Natural killer cell (primary cell): ENCODE data around the gene TNS3. TPM values are rescaled to one million over a fixed set of nuclear protein-coding genes. Genes with fewer than 3 reads are reported as not detected.

Experiments
- ATAC-seq, 3 donors: fragments of 150-1000 bp in 2 of 3; fragments of 200-7000 bp in 1 of 3; cut with Tn5 transposase; 1 replicate in 1 of 3; 2 replicates in 2 of 3; pipeline ENCODE4 v1.10.0; 2021; ENCODE audit warnings: mild to moderate bottlenecking in 2 of 3, moderate library complexity in 2 of 3
- DNase-seq, 2 donors: peaks; one replicate each; pipeline versions ENCODE4 v3.0.0 to v3.0.0-alpha.2; 2013 to 2021; ENCODE audit warnings: mixed read lengths in 1 of 2
- H3K27ac ChIP-seq: one replicate; pipeline ENCODE4 v1.5.1; 2013; ENCODE audit warnings: mild to moderate bottlenecking, low read length
- H3K27me3 ChIP-seq: one replicate; pipeline ENCODE4 v1.6.1; 2013; ENCODE audit warnings: low read length; ENCODE audit not compliant: control insufficient read depth, insufficient read depth
- H3K36me3 ChIP-seq: one replicate; pipeline ENCODE4 v1.6.1; 2013; ENCODE audit warnings: low read length; ENCODE audit not compliant: control insufficient read depth, insufficient read depth
- H3K4me1 ChIP-seq: one replicate; pipeline ENCODE4 v1.6.1; 2013; ENCODE audit warnings: low read length; ENCODE audit not compliant: control insufficient read depth, insufficient read depth
- H3K4me3 ChIP-seq: one replicate; pipeline ENCODE4 v1.5.1; 2013; ENCODE audit warnings: low read length
- H3K9me3 ChIP-seq: one replicate; pipeline ENCODE4 v1.6.1; 2013; ENCODE audit warnings: low read length; ENCODE audit not compliant: control insufficient read depth, insufficient read depth
- H3K27ac Mint-ChIP-seq, 2 donors: one replicate each; pipeline ENCODE4 v1.8.0; 2022; ENCODE audit warnings: mild to moderate bottlenecking in 2 of 2, mixed read lengths in 2 of 2, moderate library complexity in 1 of 2
- H3K27me3 Mint-ChIP-seq, 2 donors: one replicate each; pipeline ENCODE4 v1.8.0; 2022; ENCODE audit warnings: low read depth in 2 of 2, mixed read lengths in 2 of 2
- H3K36me3 Mint-ChIP-seq: one replicate; pipeline ENCODE4 v1.8.0; 2022; ENCODE audit warnings: mixed read lengths
- H3K4me1 Mint-ChIP-seq, 2 donors: one replicate each; pipeline ENCODE4 v1.8.0; 2022; ENCODE audit warnings: mixed read lengths in 2 of 2
- H3K4me3 Mint-ChIP-seq: one replicate; pipeline ENCODE4 v1.8.0; 2022; ENCODE audit warnings: mild to moderate bottlenecking, moderate library complexity, mixed read lengths
- H3K9me3 Mint-ChIP-seq, 2 donors: one replicate each; pipeline ENCODE4 v1.8.0; 2022; ENCODE audit warnings: mixed read lengths in 2 of 2
- WGBS: methylation state at CpG from one replicate; pipeline ENCODE4 v1.1.7; 2013; ENCODE audit warnings: missing lambda C conversion rate; ENCODE audit not compliant: insufficient coverage; 5-methylcytosine and 5-hydroxymethylcytosine counted together
- intact Hi-C: fragments of 100-400 bp; cut with micrococcal nuclease; formaldehyde crosslinking; loops from one replicate; pipeline ENCODE4 v1.14.2; 2022
- total RNA-seq, 4 donors: library from RNA; stranded (reverse); fragments of 120-200 nt in 1 of 4; gene quantifications; one replicate each; pipeline versions ENCODE4 v1.2.3 to v1.2.4, GENCODE V29; 2013 to 2022
- TF ChIP-seq, protein P1 (sequence below): fragments of 200-600 bp; IDR thresholded peaks from one replicate; pipeline ENCODE4 v1.8.0; 2022; ENCODE audit warnings: antibody characterized with exemption

The TNS3 gene
- total RNA-seq, 3 donors from 2014 or later (not counting 1 experiment from before 2014, with no cell fraction given): 1.6 to 3.5 (median 2.9) TPM

DNA sequence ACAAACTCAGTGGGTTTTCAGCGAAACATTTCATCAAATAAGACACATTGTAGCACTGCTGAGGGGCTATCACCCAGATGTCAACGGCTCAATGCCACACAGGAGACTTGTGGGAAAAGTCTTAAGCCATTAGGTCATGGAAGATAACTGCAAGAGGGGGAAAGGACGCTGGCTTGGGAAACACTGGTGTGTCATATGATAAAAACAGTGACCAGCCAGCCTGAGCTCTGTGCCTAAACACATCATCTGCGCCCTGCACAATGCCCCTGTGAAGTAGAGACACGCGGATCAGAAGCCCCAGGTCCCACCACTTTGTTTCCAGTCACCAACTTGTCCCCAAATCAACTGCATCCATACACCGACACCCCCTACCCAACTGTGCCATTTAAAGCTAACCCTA, 116.7 kb downstream of the TNS3 start:
- DNase-seq (no peak), ATAC-seq (no peak)
- H3K4me1 Mint-ChIP-seq: no peaks in the 10 kb centered on the region
- H3K27me3 Mint-ChIP-seq: no peaks in the 10 kb centered on the region
- intact Hi-C loops: no loop called here
- Histone ChIP-seq H3K27me3 (no peaks in the 10 kb centered on the region), H3K9me3 (no peaks in the 10 kb centered on the region), H3K4me3 (no peak overlapping the region), H3K27ac (no peak overlapping the region), H3K4me1 (no peaks in the 10 kb centered on the region), H3K36me3 (no peaks in the 10 kb centered on the region)
- H3K4me3 Mint-ChIP-seq: no peak overlapping the region
- H3K27ac Mint-ChIP-seq: no peak overlapping the region
- TF ChIP-seq, protein P1, sequence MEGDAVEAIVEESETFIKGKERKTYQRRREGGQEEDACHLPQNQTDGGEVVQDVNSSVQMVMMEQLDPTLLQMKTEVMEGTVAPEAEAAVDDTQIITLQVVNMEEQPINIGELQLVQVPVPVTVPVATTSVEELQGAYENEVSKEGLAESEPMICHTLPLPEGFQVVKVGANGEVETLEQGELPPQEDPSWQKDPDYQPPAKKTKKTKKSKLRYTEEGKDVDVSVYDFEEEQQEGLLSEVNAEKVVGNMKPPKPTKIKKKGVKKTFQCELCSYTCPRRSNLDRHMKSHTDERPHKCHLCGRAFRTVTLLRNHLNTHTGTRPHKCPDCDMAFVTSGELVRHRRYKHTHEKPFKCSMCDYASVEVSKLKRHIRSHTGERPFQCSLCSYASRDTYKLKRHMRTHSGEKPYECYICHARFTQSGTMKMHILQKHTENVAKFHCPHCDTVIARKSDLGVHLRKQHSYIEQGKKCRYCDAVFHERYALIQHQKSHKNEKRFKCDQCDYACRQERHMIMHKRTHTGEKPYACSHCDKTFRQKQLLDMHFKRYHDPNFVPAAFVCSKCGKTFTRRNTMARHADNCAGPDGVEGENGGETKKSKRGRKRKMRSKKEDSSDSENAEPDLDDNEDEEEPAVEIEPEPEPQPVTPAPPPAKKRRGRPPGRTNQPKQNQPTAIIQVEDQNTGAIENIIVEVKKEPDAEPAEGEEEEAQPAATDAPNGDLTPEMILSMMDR: no peak
- no peaks in the 10 kb centered on the region for H3K9me3 Mint-ChIP-seq
- WGBS: 87% methylated on average over 7 of the region's 7 CpGs
- no peaks in the 10 kb centered on the region for H3K36me3 Mint-ChIP-seq

DNA sequence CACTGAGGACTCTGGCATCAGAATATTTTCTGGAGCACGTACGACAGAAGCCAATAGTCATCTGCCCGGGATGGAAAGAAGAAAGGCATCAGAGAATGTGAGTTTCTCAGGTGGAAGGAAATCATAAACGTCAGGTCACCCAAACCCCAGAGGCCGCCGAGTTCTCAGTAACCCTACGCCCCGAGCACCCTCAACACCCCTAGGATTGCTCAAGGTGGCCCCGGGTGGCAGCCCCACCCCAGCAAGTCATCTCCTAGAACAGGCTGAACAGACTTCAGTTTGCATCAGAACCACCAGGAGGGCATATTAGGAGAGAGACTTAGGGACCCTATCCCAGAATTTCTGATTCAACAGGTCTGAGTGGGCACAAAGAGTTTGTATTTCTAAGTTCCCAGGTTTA, 117.6 kb downstream of the TNS3 start:
- WGBS: 89% methylated on average over 8 of the region's 9 CpGs
- no peak overlapping the region for H3K27ac ChIP-seq
- no peaks in the 10 kb centered on the region for H3K9me3 Mint-ChIP-seq
- H3K4me3 Mint-ChIP-seq: no peak overlapping the region
- no peaks in the 10 kb centered on the region for H3K4me1 Mint-ChIP-seq
- H3K27me3 ChIP-seq: no peaks in the 10 kb centered on the region
- no peak overlapping the region for H3K4me3 ChIP-seq
- no peaks in the 10 kb centered on the region for H3K27me3 Mint-ChIP-seq
- no peak for ATAC-seq
- DNase-seq: no peak
- H3K36me3 Mint-ChIP-seq: no peaks in the 10 kb centered on the region
- no peaks in the 10 kb centered on the region for H3K4me1 ChIP-seq
- H3K9me3 ChIP-seq: no peaks in the 10 kb centered on the region
- intact Hi-C loops: no loop called here
- no peak overlapping the region for H3K27ac Mint-ChIP-seq
- TF ChIP-seq, protein P1: no peak
- no peaks in the 10 kb centered on the region for H3K36me3 ChIP-seq

DNA sequence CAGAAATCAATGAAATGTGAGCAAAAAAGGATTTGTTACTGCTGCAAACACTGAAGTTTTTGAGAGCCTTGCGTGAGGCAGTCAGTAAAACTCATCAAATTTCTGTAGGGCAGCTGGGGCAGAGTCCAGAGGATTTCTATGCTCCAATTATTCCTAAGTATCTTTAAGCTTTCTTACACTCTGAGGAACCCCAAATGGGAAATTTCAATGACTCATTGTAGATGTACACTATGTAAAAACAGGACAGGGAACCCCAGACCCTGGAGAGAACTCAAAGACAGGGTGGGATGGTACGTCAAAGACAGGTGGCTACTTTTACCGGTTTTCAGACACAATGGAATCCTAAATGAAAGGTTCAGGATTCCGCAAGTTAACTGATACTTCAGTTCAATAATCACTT, 120.2 kb downstream of the TNS3 start:
- ATAC-seq (no peak), DNase-seq (no peak)
- Mint-ChIP-seq H3K4me1 (no peaks in the 10 kb centered on the region), H3K4me3 (no peak overlapping the region), H3K36me3 (no peaks in the 10 kb centered on the region), H3K9me3 (no peaks in the 10 kb centered on the region), H3K27me3 (no peaks in the 10 kb centered on the region), H3K27ac (no peak overlapping the region)
- Histone ChIP-seq H3K36me3 (no peaks in the 10 kb centered on the region), H3K27ac (no peak overlapping the region), H3K4me3 (no peak overlapping the region), H3K27me3 (no peaks in the 10 kb centered on the region), H3K9me3 (no peaks in the 10 kb centered on the region), H3K4me1 (no peaks in the 10 kb centered on the region)
- WGBS: over 99% methylated on average over 4 of the region's 4 CpGs
- intact Hi-C loops: no loop called here
- TF ChIP-seq, protein P1: no peak

DNA sequence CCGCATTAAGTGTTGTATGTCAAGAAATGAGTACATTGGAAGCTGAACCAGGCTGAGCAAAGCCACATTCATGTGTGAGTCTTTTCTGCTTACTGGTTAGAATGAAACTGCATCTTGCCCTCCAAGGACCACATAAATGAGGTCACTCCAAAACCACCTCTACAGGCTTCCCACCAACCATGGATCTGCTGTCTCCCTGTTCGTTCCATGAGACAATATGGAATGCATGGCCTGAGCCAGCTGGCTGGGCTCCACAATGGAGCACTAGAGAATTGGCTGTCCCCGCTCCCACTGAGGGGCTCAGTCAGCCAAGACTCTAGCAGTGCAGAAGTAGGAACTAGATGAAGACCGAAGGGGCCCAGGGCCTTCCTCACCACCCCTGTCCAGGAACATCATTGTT, 120.8 kb downstream of the TNS3 start:
- ATAC-seq: no peak
- no peaks in the 10 kb centered on the region for H3K36me3 Mint-ChIP-seq
- H3K27me3 Mint-ChIP-seq: no peaks in the 10 kb centered on the region
- Histone ChIP-seq H3K27ac (no peak overlapping the region), H3K27me3 (no peaks in the 10 kb centered on the region), H3K4me3 (no peak overlapping the region), H3K9me3 (no peaks in the 10 kb centered on the region), H3K36me3 (no peaks in the 10 kb centered on the region), H3K4me1 (no peaks in the 10 kb centered on the region)
- TF ChIP-seq, protein P1: no peak
- H3K4me1 Mint-ChIP-seq: no peaks in the 10 kb centered on the region
- H3K4me3 Mint-ChIP-seq: no peak overlapping the region
- no peak overlapping the region for H3K27ac Mint-ChIP-seq
- no peaks in the 10 kb centered on the region for H3K9me3 Mint-ChIP-seq
- 84% methylated on average over 4 of the region's 4 CpGs for WGBS
- DNase-seq: no peak
- intact Hi-C loops: no loop called here
